Astrocyte of the spinal cord (primary cell): Measurements from ENCODE around the gene OGFOD2.

Experiments
- DNase-seq: peaks from one replicate; pipeline ENCODE4 v3.0.0; 2011; ENCODE audit warnings: low read depth, low spot score
- H3K4me3 ChIP-seq: 2 replicates; pipeline ENCODE4 v1.5.1; 2011; ENCODE audit warnings: low read depth, mild to moderate bottlenecking, low read length, moderate library complexity
- CTCF ChIP-seq: IDR thresholded peaks from 2 replicates; pipeline ENCODE4 v1.5.1; 2012; ENCODE audit warnings: low read depth, mild to moderate bottlenecking, low read length, inconsistent platforms
- in situ Hi-C: cut with HindIII; loops from 2 replicates; pipeline ENCODE4 v1.10.0; 2017; ENCODE audit warnings: low sequenced_read_pairs

Gene OGFOD2

GRCh38 chr12:123024819-123025391, 49.9 kb downstream of the OGFOD2 start:
- in situ Hi-C loops = no loop called here
- no peak overlapping the region for H3K4me3 ChIP-seq
- peak; percentile 52 for DNase-seq

GRCh38 chr12:123026094-123026853, 51.2 kb downstream of the OGFOD2 start:
- H3K4me3 ChIP-seq = no peak overlapping the region
- in situ Hi-C loops = no loop called here
- TF ChIP-seq CTCF = no peak
- no peak for DNase-seq

More at GRCh38 chr12:123024819-123025391, 49.9 kb downstream of the OGFOD2 start:
- no peak for TF ChIP-seq CTCF

GRCh38 chr12:123027726-123028445, 52.8 kb downstream of the OGFOD2 start:
- in situ Hi-C loops = no loop called here
- no peak for TF ChIP-seq CTCF
- no peak overlapping the region for H3K4me3 ChIP-seq

GRCh38 chr12:123028475-123028874, 53.4 kb downstream of the OGFOD2 start:
- in situ Hi-C loops = no loop called here
- no peak overlapping the region for H3K4me3 ChIP-seq
- no peak for DNase-seq
- no peak for TF ChIP-seq CTCF

More at GRCh38 chr12:123027726-123028445, 52.8 kb downstream of the OGFOD2 start:
- DNase-seq = no peak

- no peak for TF ChIP-seq CTCF
- in situ Hi-C loops = no loop called here
- no peak for DNase-seq
- no peak overlapping the region for H3K4me3 ChIP-seq
These were observed 54.5 kb downstream of the OGFOD2 start for GRCh38 chr12:123029550-123029949.
